Retinal pigment epithelial cell (primary cell): Measurements from ENCODE around the gene NPEPL1.

Source experiments
- DNase-seq: peaks from one replicate; pipeline ENCODE4 v3.0.0-alpha.2; 2010; ENCODE audit warnings: low read depth
- H3K4me3 ChIP-seq: 2 replicates; pipeline ENCODE4 v1.5.1; 2011; ENCODE audit warnings: mild to moderate bottlenecking, low read length, control low read depth, moderate library complexity
- TF ChIP-seq, protein P1 (sequence below): conservative IDR thresholded peaks from 2 replicates; pipeline ENCODE4 v1.5.1; 2011; ENCODE audit warnings: low read depth, low read length, control low read depth, inconsistent platforms

NPEPL1 gene

DNA sequence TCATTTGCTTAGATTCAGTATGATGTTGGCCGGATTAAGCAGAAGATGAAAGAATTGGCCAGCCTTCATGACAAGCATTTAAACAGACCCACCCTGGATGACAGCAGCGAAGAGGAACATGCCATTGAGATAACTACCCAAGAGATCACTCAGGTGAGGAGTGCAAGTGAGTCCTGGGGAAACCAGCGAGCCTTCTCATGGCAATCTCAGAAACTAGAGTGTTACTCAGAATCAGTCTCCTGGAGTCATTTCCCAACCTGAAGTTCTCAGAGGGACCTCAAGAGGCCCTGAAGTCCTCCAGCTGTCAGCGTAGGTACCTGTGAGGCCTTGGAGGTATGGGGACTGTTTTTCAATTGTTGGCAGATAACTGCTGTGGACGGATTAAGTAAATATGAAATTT, 24.6 kb upstream of the NPEPL1 start:
- TF ChIP-seq, protein P1, sequence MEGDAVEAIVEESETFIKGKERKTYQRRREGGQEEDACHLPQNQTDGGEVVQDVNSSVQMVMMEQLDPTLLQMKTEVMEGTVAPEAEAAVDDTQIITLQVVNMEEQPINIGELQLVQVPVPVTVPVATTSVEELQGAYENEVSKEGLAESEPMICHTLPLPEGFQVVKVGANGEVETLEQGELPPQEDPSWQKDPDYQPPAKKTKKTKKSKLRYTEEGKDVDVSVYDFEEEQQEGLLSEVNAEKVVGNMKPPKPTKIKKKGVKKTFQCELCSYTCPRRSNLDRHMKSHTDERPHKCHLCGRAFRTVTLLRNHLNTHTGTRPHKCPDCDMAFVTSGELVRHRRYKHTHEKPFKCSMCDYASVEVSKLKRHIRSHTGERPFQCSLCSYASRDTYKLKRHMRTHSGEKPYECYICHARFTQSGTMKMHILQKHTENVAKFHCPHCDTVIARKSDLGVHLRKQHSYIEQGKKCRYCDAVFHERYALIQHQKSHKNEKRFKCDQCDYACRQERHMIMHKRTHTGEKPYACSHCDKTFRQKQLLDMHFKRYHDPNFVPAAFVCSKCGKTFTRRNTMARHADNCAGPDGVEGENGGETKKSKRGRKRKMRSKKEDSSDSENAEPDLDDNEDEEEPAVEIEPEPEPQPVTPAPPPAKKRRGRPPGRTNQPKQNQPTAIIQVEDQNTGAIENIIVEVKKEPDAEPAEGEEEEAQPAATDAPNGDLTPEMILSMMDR: no peak
- DNase-seq: no peak
- H3K4me3 ChIP-seq: no peak overlapping the region

DNA sequence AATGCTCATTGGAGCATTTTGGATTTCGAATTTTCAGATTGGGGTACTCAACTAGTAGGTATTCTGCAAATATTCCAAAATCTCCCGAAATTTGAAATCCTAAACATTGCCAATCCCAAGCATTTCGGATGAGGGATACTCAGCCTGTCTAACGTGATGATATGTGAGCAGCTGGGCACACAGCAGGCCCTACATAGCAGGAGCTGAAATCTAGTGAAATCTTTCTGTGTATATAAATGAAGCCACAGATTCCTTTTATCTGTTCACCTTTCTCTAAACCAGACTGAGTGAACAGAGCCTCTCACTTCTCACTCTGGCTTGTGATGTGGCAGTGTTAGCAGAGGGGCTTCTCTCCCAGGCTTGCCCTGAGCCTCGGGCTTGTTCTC, 23.7 kb upstream of the NPEPL1 start:
- no peak for DNase-seq
- TF ChIP-seq, protein P1: no peak
- no peak overlapping the region for H3K4me3 ChIP-seq

DNA sequence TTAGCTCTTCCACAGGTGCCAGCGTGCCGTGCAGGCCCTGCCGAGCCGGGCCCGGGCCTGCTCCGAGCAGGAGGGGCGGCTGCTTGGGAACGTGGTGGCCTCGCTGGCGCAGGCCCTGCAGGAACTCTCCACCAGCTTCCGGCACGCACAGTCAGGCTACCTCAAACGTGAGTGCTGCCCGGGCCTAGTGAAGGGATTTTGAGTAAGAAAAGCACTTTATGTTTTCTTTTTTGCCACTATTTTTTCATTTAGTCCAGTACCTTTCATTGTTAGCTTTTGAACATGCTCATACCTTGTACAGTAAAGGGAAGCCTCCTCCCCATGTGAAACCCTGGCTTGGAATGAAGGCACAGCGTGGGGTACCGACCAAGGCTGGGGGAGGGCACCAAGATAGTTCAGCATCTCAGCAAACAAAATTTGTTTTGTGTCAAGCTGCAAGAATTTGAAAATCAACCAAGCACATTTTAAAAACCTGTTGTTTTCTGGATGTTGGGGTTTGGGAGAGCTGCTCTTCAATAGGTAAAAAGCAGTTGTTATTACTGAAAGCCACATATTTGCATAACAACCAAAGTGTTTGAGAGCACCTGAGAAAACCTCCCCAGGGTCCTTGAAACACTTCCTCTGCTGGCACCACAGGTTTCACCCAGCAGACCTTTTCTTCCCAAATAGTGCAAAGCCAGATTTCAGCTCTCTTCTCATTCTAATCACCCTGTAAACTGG, 23.2 kb upstream of the NPEPL1 start:
- H3K4me3 ChIP-seq: no peak overlapping the region
- DNase-seq: no peak
- TF ChIP-seq, protein P1: no peak

DNA sequence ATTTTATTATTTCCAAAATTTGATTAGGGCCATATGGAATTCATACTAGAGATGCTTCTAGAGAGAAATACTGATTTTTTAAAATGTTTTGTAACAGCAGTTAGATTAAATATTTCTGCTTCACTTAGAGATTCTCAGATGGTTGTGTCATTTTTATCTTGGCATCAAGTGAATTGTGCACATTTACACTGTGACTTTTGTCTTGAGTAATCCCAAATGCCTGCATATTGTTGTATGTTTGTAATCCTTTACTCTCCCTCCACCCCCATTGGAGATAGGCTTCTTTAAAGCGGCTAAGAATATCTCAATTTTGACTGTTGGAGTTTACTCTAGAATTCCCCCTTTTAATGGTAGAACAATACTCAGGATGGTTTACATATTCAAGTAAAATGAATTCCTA, 22.5 kb upstream of the NPEPL1 start:
- TF ChIP-seq, protein P1: no peak
- H3K4me3 ChIP-seq: no peak overlapping the region
- DNase-seq: no peak

DNA sequence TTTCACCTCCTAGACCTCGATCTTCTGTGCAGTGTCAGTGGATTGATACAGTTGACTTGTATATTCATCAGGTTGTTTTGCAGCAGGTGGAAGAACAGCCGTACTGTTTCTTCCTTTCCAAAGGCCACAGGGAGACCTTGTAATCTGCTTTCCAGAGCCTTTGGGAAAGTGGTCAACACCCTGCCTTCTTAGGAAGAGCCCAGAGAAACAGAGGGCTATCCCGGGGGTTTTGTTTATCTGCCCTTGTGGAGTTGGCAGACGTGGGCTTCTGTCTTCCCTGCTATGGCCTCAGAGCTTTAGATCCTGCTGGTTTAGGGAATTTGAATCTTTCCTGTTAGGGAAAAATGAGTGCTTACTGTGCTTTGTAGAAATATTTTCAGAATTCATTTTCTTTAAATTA, 21.9 kb upstream of the NPEPL1 start:
- DNase-seq: no peak
- no peak overlapping the region for H3K4me3 ChIP-seq
- TF ChIP-seq, protein P1: no peak

DNA sequence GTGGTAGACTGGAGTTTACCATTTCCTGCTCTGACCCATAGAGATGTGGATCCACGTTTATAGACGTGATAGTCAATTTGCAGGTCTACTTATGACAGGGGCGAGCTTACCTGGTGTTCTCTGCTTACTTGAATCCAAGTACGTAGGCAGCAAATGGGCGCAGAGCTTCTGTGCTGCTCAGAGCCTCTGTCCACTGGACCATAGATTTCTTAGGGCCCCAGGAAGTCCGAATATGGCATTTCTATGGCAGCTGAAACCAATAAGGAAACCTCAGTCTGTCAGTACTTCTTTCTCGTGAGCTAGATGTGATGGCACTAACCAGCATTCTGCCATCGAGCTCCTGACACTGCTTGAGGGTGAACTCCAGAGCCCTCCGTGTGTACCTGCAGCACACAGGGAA, 19.5 kb upstream of the NPEPL1 start:
- TF ChIP-seq, protein P1: no peak
- no peak for DNase-seq
- H3K4me3 ChIP-seq: no peak overlapping the region

DNA sequence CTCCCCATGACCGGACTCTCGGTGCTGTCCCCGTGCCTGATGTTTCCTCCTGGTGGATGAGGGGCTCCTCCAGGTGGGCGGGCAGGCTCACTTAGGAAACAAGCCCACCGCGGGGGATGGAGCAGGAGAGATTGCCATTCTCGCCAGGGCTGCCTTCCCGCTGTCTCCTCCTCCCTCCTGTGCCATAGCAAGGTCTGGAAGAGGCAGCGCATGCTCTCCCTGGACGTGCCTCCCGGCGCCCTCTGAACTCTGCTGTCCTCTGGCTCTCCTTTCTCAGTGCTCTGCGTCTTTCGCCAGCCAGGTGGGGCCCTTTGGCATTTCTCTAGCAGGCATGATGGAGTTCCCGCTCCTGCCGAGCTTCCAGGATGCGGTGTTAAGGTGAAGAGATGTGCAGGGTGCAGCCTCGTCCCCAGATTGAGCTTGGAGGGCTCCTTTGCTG, 17.4 kb upstream of the NPEPL1 start:
- TF ChIP-seq, protein P1: no peak
- no peak for DNase-seq
- no peak overlapping the region for H3K4me3 ChIP-seq
